Esophagus mucosa (tissue), 1 donor: ENCODE data around the gene EXOC3. TPM values are rescaled to one million over a fixed set of nuclear protein-coding genes. Genes with fewer than 3 reads are reported as not detected.

Experiments used
- ATAC-seq: fragments of 200-7000 bp; cut with Tn5 transposase; one replicate; pipeline ENCODE4 v1.9.1; 2020
- total RNA-seq: library from RNA; stranded (reverse); gene quantifications from one replicate; pipeline ENCODE4 v1.2.4, GENCODE V29; 2023
- donor health status: DM: yes; HTN: yes; CAD: no.

EXOC3 gene
- total RNA-seq, 1 donor from 2014 or later = 37.4 TPM

DNA sequence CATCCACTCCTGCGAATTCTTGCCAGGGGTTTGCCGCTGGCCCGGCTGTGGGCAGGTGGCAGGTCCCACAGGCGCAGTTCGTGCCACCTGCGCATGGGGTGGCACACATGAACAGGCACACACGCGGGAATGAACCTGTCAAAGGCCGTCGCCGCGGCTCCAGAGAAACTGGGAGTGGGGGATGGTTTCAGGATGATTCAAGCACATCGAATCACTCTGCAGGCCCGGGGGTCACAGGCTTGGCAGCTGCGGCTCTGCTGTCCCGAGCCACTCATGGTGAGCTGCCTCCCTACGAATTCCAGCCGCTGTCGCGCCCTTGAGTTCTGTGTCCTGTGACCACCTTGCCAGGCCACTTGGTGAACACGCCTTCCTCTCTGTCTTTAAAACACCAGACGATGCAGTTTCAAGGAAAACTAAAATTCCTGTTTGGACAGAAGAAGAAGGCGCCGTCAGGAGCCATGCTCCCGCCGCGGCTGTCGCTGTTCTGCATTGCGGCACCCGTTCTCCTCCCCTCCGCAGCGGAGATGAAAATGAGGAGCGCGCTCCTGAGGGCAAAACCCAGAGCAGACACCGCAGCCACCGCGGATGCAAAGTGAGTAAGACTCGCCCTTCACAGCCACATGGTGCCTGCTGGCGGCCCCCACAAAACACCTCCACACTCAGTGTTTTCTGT is 15.4 kb upstream of the EXOC3 start:
- no peak for ATAC-seq

DNA sequence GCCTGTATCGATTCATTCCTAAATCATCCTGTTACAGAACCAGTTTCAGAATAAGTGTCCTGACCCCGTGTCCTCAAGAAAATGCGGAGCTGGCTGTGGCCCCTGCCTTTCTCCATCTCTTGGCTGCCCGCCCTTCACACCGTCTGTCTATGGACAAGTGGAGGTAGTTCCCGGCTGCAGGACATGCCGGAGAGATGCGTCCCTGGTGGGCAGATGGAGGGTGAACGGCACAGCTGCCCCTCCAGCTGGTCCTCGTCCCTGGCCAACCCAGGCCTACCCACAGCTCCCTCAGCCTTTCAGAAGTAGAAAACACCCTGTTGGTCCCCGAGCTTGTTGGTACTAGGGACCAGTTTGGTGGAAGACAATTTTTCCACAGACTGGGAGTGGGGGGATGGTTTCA is 14.8 kb upstream of the EXOC3 start:
- no peak for ATAC-seq

DNA sequence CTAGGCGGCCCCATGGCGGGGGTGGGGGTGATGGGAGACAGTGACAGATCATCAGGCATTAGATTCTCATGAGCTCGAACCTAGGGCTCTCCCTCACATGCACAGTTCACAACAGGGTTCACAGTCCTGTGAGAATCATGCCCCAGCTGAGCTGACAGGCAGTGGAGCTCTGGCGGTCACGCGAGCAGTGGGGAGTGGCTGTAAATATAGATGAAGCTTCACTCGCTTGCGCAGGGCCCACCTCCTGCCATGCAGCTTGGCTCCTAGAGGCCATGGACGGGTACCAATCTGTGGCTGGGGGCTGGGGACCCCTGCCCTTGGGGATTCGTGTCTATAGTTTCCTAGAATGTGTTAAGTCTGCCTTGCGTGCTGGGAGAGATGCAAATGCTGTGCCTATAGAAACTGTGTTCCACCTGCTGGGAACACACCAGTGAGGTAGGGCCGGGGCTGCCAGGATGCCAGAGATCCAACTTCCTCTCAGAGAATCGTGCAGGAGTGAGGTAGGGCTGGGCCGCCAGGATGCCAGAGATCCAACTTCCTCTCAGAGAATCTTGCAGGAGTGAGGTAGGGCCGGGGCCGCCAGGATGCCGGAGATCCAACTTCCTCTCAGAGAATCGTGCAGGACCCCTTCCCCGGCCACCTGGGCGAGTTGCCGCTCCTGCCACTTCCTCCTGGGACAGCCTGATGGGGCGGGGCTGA is 14.1 kb upstream of the EXOC3 start:
- ATAC-seq = no peak

DNA sequence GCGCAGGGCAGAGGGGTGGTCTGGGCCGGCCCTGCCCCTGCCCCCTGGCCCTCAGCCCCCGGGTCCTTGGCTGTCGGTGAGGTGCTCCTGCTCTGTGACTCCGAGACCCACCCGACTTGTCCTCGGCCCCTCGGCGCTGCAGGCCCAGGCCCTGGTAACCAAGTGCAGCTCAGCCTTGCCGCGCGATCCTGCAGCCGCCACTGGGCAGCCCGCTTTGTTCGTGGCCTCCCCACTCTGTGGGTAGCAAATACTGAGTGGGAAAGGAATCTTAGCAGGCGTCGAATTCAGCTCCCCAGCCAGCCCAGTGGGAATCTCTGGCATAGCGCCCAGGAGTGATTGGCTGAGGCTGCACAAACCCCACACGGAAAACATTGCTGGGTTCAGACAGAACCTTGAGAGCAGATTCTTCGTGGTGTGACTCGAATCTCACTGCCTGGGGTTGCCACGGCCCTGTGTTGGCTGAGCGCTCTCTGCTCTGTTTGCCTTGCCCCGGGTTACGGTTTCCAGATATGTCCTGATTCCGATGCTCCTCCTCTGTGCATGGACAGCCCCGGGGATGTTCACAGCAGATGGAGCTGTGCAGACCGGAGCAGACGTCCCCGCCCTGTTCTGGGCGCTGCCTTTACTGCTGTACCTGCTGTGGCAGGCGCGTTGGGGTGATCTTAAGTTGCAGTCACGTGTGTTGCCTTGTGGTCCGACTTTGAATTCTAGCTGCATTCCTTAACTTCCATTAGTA is 13.4 kb upstream of the EXOC3 start:
- peak; percentile 70 for ATAC-seq

DNA sequence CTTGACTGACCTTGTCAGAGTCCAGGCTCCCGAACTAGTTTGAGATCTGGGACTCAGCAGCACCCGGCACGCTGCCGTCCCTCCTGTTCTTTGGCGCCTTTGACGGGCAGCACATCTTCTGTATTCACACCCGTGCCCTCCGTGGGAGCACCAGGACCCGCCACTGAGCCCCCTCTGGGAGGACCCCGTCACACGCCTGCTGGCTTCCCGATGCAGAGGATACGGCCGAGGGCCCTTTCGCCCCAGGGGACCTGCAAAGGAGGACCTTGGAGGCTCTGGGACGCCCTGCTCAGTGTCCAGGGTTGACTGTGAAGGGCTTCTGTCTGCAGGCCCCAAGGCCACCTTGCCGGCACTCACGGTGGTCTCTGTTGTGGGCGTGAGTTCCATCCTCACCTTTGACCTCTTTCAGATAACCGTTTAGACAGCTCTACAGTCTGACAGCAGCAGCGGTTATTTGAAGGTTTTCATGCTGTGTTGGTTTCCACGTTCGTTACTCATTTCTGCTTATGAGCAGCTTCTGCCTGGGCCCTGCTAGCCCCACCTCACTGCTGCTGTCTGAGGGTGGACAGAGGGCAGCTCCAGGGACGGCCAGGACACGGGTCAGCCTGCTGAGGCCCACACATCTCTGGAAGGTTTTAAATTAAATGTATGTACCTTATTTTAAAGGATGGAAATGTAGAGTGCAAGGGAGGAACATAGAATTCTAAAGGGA is 12.6 kb upstream of the EXOC3 start:
- ATAC-seq = no peak

DNA sequence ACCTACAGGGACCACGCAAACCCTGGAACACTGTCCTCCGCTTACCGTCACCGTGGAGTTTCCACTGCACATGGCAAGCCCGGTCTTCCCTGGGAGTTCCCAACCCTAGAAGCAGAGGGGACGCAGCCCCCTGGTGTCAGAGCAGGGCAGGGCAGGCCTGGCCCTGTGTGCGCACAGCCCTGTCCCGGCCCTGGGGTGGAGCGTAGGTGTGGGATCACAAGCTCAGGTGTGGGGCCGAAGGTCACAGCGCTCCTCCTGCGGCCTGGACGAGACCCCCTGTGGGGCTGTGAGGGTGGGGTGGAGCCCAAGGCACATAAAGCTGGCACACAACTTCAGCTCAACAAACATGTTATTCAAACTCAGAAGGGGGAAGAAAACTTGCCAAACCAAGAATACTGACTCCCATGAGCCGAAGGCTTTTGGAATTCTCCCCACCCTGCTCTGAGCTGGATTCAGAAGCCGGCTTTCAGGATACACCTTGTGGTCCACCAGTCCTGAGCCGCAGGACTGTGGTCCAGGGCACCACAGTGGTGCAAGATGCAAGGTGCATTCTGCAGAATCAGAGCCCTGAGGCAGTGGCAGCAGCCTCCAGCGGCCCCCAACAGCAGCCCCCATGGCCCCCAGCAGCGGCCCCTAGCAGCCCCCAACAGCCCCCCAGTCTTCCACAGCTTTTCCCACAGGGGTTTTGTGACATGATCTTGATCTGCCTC is 11.8 kb upstream of the EXOC3 start:
- peak; percentile 39 for ATAC-seq

DNA sequence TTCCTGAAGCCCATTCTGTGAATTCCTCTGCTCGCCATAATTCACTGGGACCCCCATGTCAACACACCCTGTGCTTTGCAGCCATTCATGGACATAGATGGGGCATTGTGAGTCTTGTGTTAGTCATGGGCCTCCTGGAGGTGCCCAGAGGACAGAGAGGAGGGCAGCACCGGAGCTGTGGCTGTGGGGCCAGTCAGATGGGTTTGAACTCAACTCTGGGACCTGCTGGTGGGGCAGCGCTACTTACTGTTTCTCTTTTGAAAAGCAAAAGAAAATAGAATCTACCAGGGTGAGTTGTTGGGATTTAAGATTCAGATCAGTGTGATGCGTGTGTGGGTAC is 11.3 kb upstream of the EXOC3 start:
- no peak for ATAC-seq

DNA sequence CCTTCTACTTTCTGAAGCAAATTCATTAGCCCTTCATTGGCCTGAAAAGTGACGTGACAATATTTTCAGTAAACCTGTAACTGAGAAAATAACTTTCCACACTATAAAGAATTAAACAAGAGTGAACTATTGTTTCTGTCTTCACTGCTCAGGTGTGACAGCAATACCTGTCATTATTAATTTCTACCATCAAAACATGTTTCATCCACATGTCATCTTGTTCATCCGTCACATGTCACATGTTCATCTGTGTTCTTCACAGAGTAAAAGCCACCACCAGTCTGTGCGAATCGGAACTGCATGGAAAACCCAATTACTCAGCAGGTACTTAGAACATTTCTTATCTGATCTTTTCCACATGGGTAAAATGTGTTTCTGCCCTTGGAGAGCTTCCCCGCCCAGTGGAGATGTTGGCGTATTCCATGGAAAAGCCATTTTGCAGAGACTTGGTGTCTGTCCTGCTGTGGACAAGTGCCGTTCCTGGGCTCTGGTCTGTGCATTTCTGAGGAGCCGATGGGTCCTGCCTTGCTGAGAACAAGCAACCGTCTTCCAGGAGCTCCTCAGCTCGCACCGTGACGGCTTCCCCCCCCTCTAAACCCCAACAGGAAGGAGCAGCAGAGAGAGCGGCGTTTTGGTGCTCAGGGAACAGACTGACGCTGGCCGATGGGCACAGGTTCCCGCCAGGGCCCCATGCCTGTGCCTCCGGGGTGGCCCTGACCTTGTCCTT is 10.6 kb upstream of the EXOC3 start:
- no peak for ATAC-seq

DNA sequence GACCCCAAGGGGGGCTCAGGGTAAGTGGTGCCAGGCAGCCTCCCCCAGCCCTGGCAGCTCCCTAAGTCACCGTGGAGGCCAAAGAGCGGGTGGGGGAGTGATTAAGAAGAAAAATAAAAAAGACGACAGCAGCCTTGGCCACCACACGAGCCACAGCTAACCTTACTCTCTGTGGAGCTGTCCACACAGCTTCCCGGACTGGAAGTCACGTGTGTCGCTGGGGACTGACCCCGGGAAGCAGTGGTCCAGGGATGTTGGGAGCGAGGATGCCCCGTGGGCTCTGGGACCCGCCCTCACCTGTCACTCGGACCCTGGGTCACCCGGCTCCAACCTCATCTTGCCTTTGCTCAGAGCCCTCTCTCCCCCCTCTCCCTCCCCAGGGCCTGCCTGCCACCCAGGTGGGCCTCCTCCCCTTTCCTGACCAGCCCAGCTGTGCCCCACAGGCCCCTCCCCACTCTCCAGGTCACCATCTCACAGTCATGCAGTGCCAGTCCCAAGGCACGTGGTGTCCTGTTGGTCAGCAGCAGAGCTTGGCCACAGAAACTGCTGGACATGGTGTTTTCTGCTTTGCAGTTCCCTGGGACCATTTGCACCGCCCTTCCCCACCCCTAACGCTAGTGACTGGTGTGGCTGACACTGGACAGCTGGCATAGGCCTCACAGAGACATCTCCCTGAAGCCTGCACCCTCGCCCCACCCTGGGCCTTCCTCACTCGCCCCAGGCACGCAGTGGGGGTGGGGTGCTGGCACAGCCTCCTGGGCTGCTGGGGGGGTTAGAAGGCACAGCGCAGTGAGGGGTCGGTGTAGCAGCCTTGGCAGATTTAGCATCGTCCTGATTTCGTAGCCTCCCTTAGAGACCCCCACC is 9.8 kb upstream of the EXOC3 start:
- ATAC-seq = no peak

DNA sequence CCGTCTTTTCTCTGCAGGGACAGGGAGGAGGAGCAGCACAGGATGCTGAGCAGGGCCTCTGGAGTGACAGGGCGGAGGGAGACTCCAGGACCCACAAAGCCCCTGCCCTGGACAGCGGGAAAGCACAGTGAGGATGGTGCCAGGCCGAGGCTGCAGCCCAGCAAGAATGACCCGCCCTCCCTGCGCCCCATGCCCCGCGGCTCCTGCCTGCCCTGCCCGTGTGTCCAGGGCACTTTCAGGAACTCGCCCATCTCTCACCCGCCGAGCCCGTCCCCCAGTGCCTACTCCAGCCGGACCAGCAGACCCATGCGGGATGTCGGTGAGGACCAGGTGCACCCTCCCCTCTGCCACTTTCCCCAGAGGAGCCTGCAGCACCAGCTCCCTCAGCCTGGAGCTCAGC is 9.1 kb upstream of the EXOC3 start:
- ATAC-seq = no peak

DNA sequence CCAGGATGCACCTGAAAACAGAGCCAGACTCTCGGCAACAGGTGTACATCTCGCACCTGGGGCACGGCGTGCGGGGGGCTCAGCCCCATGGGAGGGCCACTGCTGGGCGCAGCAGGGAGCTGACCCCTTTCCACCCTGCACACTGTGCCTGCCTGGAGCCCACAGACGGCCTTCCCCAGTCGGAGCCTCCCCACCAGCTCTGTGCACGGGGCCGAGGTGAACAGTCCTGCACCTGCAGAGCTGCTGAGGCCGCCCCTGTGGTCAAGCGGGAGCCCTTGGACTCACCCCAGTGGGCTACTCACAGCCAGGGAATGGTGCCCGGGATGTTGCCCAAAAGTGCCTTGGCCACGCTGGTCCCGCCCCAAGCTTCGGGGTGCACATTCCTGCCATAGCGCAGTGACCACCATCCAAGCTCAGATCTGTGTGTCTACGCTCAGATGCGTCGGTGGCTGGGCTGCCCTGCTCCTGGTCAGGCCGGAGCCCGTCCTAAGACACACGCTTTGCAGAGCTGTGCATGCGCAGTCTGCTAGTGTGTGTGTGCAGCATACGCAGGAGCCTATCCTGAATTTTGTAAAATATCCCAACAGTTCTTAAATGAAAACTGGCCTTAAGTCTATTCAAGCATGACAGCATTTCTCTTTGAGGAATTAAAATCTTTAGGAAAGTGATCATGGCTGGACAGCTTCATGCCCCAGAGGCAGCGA is 8.4 kb upstream of the EXOC3 start:
- no peak for ATAC-seq

DNA sequence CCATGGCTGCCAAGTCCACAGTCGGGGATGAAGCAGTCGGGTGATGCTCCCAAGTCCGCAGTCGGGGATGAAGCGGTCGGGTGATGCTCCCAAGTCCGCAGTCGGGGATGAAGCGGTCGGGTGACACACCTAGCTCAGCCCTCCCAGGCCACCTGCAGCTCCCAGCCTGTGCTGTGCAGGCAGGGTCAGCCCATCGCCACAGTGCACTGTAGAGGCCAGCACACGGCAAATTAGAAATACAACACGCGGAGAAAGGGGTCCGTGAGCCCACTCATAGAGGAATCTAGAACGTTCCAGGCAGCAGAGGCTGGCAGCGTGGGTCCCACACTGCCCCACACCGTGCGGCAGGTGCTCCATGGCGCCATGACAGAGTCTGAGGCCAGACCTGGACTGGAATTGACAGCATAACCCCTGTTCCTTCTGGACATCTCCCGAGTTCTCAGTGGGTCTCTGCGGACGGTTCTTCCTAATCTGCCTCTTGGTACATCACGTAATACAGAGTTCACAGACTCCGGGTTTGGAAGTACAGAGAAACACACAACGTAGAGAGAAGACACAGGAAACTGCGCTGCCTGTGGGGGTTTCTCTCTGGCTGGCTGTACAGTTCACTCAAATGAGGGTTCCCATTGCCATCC is 7.7 kb upstream of the EXOC3 start:
- no peak for ATAC-seq

DNA sequence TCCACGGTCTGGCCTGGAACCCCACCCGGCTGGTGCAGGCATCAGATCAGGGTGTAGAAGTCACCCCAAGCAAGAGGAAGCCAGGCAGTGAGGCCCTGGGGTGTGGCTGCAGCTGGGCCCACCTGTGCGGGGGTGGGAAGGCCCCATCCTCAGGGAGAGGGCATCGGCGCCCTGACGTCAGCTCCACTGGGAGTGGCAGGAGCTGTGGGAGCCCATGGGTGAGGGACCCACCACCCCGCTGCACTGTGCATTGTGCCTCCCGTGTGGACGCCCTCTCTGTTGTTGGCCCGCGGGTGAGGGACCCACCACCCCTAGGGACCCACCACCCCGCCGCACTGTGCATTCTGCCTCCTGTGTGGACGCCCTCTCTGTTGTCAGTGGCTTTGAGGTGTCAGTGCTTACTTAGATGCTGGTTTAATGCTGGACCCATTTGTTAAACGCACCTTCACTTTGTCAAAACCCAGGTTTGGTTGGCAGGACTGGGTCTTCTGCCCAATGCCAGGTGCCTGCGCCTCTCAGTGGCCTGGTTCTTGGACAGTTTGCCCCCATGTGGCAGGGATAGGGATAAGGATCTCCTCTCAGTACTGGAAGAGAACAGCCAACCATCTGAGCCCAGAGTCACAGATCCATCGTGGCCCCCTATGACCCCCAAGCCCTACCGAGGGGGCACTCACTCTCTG is 6.9 kb upstream of the EXOC3 start:
- ATAC-seq = peak; percentile 49

DNA sequence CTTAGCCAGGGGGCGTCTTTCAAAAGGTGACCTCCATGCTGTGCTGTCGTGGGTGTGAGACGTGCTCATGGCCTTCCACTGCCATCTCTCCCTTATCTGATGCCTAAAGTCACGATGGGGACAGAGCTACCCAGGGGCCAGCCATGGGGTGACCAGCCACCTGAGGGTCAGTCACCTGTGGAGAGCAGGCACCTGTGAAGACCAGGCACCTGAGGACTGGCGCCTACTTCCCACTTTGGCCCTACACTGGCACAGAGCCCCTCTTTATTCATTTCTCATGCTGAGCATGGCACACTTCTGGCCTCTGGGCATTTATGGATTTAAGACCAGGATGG is 6.4 kb upstream of the EXOC3 start:
- ATAC-seq = no peak

DNA sequence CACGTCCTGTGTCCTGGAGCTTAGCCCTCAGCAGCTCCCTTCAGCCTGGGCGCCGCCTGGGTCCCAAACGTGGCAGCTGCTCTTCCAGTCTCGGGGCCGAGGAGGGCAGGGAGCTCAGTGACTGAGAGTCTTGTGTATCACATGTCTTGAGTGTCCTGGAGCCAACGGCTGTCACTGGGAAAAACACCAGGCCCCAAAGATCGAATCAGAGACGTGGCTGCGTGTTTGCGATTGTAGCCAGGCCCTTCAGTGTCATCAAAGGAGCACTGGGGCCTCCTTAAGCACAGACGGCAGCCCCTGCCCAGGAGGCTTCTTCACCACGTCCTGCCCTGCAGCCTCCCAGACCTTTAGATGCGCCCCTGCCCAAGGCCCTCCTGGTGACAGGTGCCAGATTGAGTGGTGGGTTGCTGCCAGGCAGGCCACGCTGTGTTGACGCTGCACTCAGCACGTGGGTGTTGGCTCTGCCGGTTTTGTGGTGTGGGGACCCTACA is 5.7 kb upstream of the EXOC3 start:
- ATAC-seq = no peak

DNA sequence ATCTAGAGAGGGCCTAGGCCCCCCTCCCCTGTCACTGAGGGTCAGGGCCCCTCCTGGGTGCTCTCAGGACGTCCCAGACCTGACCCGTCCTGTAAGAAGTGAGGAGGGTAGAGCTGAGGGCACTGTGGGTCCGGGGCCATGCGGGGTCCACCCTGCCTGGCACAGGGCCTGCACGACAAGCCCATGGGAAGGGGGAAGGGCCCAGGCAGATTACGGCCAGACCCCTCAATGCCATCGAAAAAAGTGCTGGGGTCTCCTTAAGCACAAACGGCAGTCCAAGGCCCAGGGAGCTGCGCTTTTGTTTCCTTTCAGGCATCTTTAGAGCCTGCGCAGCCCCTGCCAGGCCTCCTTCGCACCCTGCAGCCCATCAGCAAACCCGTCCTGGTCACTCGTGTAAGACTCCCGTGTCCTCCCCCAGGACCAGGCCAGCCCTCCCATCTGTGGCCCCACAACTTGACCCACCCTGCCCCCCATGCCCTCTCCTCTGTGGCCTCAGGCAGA is 4.4 kb upstream of the EXOC3 start:
- no peak for ATAC-seq

DNA sequence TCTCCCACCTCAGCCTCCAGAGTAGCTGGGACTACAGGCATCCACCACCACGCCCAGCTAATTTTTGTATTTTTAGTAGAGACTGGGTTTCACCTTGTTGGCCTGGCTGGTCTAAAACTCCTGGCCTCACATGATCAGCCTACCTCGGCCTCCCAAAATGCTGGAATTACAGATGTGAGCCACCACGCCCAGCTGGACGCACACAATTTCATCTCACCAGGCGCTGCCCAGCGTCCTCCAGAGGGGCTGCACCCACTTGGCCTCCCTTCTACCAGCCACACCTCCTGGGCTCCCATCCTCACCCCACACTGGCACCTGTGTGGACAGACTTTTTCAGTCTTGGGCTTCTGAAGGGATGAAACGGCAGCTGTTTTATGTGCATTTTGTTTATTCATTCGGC is 3.8 kb upstream of the EXOC3 start:
- no peak for ATAC-seq

DNA sequence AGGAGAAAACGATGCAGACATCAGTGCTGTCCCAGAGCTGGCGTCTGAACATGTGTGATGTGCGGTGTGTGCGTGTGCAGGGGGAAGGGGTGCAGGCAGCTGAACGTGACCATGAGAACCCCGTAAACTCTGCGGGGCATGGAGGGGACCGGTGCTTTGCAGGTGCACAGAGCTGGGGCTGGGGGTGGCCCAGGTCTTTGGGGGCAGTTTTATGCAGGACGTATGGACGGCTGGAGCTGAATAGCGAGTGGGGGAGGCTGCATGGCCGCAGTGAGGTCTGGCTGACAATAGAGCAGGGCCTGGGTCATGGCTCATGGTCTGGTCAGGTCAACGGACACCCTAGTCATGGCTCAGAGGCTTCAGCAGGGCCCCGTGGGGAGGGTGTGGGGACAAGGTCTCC is 3.3 kb upstream of the EXOC3 start:
- no peak for ATAC-seq
